T-cell (primary cell): ENCODE data around the gene MORN3. TPM values are rescaled to one million over a fixed set of nuclear protein-coding genes. Genes with fewer than 3 reads are reported as not detected.
A peak's percentile ranks its signal among the peaks of the same experiment; 100 is the strongest.

Source experiments
- ATAC-seq, 4 experiments: fragments of 200-7000 bp in 3 of 4; fragments of 150-1000 bp in 1 of 4; cut with Tn5 transposase; replicated peaks in 1 of 4; 1 replicate in 3 of 4; 2 replicates in 1 of 4; pipeline ENCODE4 v1.10.0; 2021; ENCODE audit warnings: moderate library complexity in 3 of 4, mild to moderate bottlenecking in 2 of 4, moderate number of reproducible peaks in 1 of 4
- CTCF ChIA-PET, 2 donors: fragments of 300-600 bp; sonication (Branson Sonifier 250); formaldehyde crosslinking; loops; one replicate each; lab custom pipeline; 2022; ENCODE audit warnings: antibody characterized with exemption in 2 of 2; lab: Charles Lee
- POLR2A ChIA-PET, 2 donors: fragments of 300-600 bp; sonication (Branson Sonifier 250); formaldehyde crosslinking; loops; one replicate each; lab custom pipeline; 2022; ENCODE audit warnings: antibody characterized with exemption in 2 of 2; lab: Charles Lee
- DNase-seq, 35 experiments: peaks; one replicate each; pipeline versions ENCODE4 v3.0.0 to v3.0.0-alpha.2; 2013 to 2023
- H3K27ac ChIP-seq: one replicate; pipeline ENCODE4 v1.5.1; 2013; ENCODE audit warnings: low read length
- H3K27me3 ChIP-seq, 2 experiments: replicated peaks in 1 of 2; 1 replicate in 1 of 2; 2 replicates in 1 of 2; pipeline versions ENCODE4 v1.6.1 to v1.7.0; 2013; ENCODE audit warnings: low read length in 1 of 2, mixed read lengths in 1 of 2; ENCODE audit not compliant: control insufficient read depth in 2 of 2, insufficient read depth in 2 of 2; ENCODE audit errors: extremely low read depth in 1 of 2
- H3K36me3 ChIP-seq, 2 donors: 1 replicate in 1 of 2; 2 replicates in 1 of 2; pipeline versions ENCODE4 v1.6.1 to v1.7.0; 2013; ENCODE audit warnings: low read length in 1 of 2; ENCODE audit not compliant: control insufficient read depth in 2 of 2, insufficient read depth in 1 of 2; ENCODE audit errors: extremely low read depth in 1 of 2
- H3K4me1 ChIP-seq, 2 experiments: 1 replicate in 1 of 2; 2 replicates in 1 of 2; pipeline versions ENCODE4 v1.6.1 to v1.7.0; 2013; ENCODE audit warnings: low read length in 2 of 2, mixed read lengths in 1 of 2; ENCODE audit not compliant: insufficient read depth in 2 of 2, control insufficient read depth in 1 of 2; ENCODE audit errors: extremely low read depth in 1 of 2
- H3K4me3 ChIP-seq, 2 donors: 1 replicate in 1 of 2; 2 replicates in 1 of 2; pipeline versions ENCODE4 v1.5.1 to v1.7.0; 2013; ENCODE audit warnings: mild to moderate bottlenecking in 2 of 2, low read length in 1 of 2, moderate library complexity in 1 of 2; ENCODE audit not compliant: control insufficient read depth in 1 of 2; ENCODE audit errors: extremely low read depth in 1 of 2
- H3K9me3 ChIP-seq: 2 replicates; pipeline ENCODE4 v1.7.0; 2013
- H3K27ac Mint-ChIP-seq, 2 donors: one replicate each; pipeline ENCODE4 v1.8.0; 2020 to 2021; ENCODE audit warnings: mild to moderate bottlenecking in 2 of 2, mixed read lengths in 2 of 2
- H3K27me3 Mint-ChIP-seq, 2 donors: one replicate each; pipeline ENCODE4 v1.8.0; 2021 to 2022; ENCODE audit warnings: mixed read lengths in 2 of 2
- H3K36me3 Mint-ChIP-seq: one replicate; pipeline ENCODE4 v1.8.0; 2021; ENCODE audit warnings: mixed read lengths
- H3K4me1 Mint-ChIP-seq, 3 donors: one replicate each; pipeline ENCODE4 v1.8.0; 2020 to 2022; ENCODE audit warnings: mixed read lengths in 3 of 3, mild to moderate bottlenecking in 1 of 3
- H3K4me3 Mint-ChIP-seq, 3 donors: one replicate each; pipeline ENCODE4 v1.8.0; 2020 to 2022; ENCODE audit warnings: mild to moderate bottlenecking in 3 of 3, mixed read lengths in 3 of 3, moderate library complexity in 3 of 3
- H3K9me3 Mint-ChIP-seq, 3 donors: one replicate each; pipeline ENCODE4 v1.8.0; 2020 to 2022; ENCODE audit warnings: mixed read lengths in 3 of 3
- WGBS: methylation state at CpG from one replicate; pipeline ENCODE4 v1.1.5; 2013; ENCODE audit warnings: missing lambda C conversion rate; ENCODE audit not compliant: insufficient coverage; 5-methylcytosine and 5-hydroxymethylcytosine counted together
- total RNA-seq, 35 experiments: library from RNA in 6 of 35; stranded (reverse) in 6 of 35; fragments of 120-200 nt in 1 of 35; gene quantifications; one replicate each; pipeline versions ENCODE4 v1.2.1 to v1.2.4 and lab custom pipeline; 2013 to 2026

Gene MORN3
- total RNA-seq, 5 donors from 2014 or later (not counting 1 experiment from before 2014, with no cell fraction given) = 3.9 to 17.6 (median 8.3) TPM

- Histone ChIP-seq H3K4me1 (peaks cover 5 to 22% of the 10 kb centered on the region in 2 experiments), H3K27me3 (no peaks in the 10 kb centered on the region), H3K27ac (no peak overlapping the region), H3K4me3 (peak overlapping the region; percentile 79 to 86), H3K9me3 (no peaks in the 10 kb centered on the region), H3K36me3 (peaks cover 0 to 3% of the 10 kb centered on the region in 2 donors)
- ATAC-seq (no peak), DNase-seq (no peak)
- H3K4me3 Mint-ChIP-seq = peak overlapping the region; percentile 90 to 96 (median 94)
- H3K36me3 Mint-ChIP-seq = no peaks in the 10 kb centered on the region
- WGBS = 18% methylated on average over 8 of the region's 14 CpGs
- ChIA-PET POLR2A (interaction anchor here in 1 of 2 donors (0.5 to 0.8 kb wide), 4 partner anchors 157 to 403 kb away, joined by 3 to 4 read pairs (median 4); no protein-coding TSS in a partner anchor), CTCF (interaction anchor here (0.6 to 3.2 kb wide), 6 partner anchors 27 to 290 kb away, joined by 3 to 9 read pairs (median 4); no protein-coding TSS in a partner anchor)
- peaks cover 10 to 20% (median 14%) of the 10 kb centered on the region in 3 donors for H3K4me1 Mint-ChIP-seq
- H3K27me3 Mint-ChIP-seq = no peaks in the 10 kb centered on the region
- H3K9me3 Mint-ChIP-seq = no peaks in the 10 kb centered on the region
- no peak overlapping the region for H3K27ac Mint-ChIP-seq
These were observed 43.9 kb upstream of the MORN3 start for GRCh38 chr12:121713257-121713777.

- ATAC-seq = peak; percentile 92 to 97 (median 92)
- peak within 1 kb of the TSS; percentile 87 to 89 for H3K27ac Mint-ChIP-seq
- no peaks in the 10 kb centered on the region for H3K9me3 ChIP-seq
- peak within 1 kb of the TSS; percentile 90 to 96 (median 94) for H3K4me3 Mint-ChIP-seq
- peak within 1 kb of the TSS; percentile 72 for H3K27ac ChIP-seq
- H3K4me3 ChIP-seq = peak within 1 kb of the TSS; percentile 86 to 98
- H3K9me3 Mint-ChIP-seq = no peaks in the 10 kb centered on the region
- no peaks in the 10 kb centered on the region for H3K27me3 ChIP-seq
- H3K36me3 ChIP-seq = peaks cover 0 to 3% of the 10 kb centered on the region in 2 donors
- peaks cover 5 to 22% of the 10 kb centered on the region in 2 experiments for H3K4me1 ChIP-seq
- H3K4me1 Mint-ChIP-seq = peaks cover 10 to 20% (median 14%) of the 10 kb centered on the region in 3 donors
- peak; percentile 60 to 91 (median 75) for DNase-seq
- ChIA-PET POLR2A (interaction anchor here (0.6 to 0.8 kb wide), 5 partner anchors 26 to 403 kb away, joined by 3 to 8 read pairs (median 4); no protein-coding TSS in a partner anchor), CTCF (interaction anchor here (0.6 to 3.2 kb wide), 12 partner anchors 11 to 310 kb away, joined by 3 to 9 read pairs (median 3); partner anchors contain the start of gene RHOF (in 1 of the 2))
- WGBS = under 1% methylated on average over 71 of the region's 74 CpGs
- no peaks in the 10 kb centered on the region for H3K27me3 Mint-ChIP-seq
- no peaks in the 10 kb centered on the region for H3K36me3 Mint-ChIP-seq
These were observed 43.2 kb upstream of the MORN3 start, which contains the start of gene TMEM120B for GRCh38 chr12:121712461-121713256. TMEM120B (plus strand) TSS chr12:121712752; CDS start chr12:121712896, 144 bp downstream.

- Mint-ChIP-seq H3K27me3 (no peaks in the 10 kb centered on the region), H3K4me3 (peak overlapping the region; percentile 90 to 96 (median 94)), H3K9me3 (no peaks in the 10 kb centered on the region), H3K4me1 (peaks cover 10 to 20% (median 14%) of the 10 kb centered on the region in 3 donors), H3K36me3 (no peaks in the 10 kb centered on the region), H3K27ac (peak overlapping the region; percentile 87 to 89)
- H3K4me1 ChIP-seq = peaks cover 5 to 22% of the 10 kb centered on the region in 2 experiments
- peak; percentile 38 to 48 (median 42) for ATAC-seq
- 0% methylated on average over 16 of the region's 16 CpGs for WGBS
- no peaks in the 10 kb centered on the region for H3K9me3 ChIP-seq
- H3K27ac ChIP-seq = peak overlapping the region; percentile 72
- no peaks in the 10 kb centered on the region for H3K27me3 ChIP-seq
- H3K4me3 ChIP-seq = peak overlapping the region; percentile 86 to 98
- ChIA-PET CTCF (interaction anchor here (0.6 to 3.2 kb wide), 13 partner anchors 10 to 624 kb away, joined by 3 to 9 read pairs (median 3); partner anchors contain the start of gene RHOF (in 1 of the 2)), POLR2A (interaction anchor here (0.6 to 0.7 kb wide), 2 partner anchors 26 to 180 kb away, joined by 4 to 8 read pairs; no protein-coding TSS in a partner anchor)
- H3K36me3 ChIP-seq = peaks cover 0 to 3% of the 10 kb centered on the region in 2 donors
- peak in 15 of 35 experiments; percentile 0 to 59 (median 15) for DNase-seq
These were observed 42.7 kb upstream of the MORN3 start for GRCh38 chr12:121712190-121712460.

GRCh38 chr12:121711361-121712189, 42.1 kb upstream of the MORN3 start:
- Mint-ChIP-seq H3K4me3 (peak overlapping the region; percentile 90 to 96 (median 94)), H3K27ac (peak overlapping the region; percentile 87 to 89), H3K36me3 (no peaks in the 10 kb centered on the region), H3K27me3 (no peaks in the 10 kb centered on the region), H3K9me3 (no peaks in the 10 kb centered on the region), H3K4me1 (peaks cover 10 to 20% (median 14%) of the 10 kb centered on the region in 3 donors)
- Histone ChIP-seq H3K4me1 (peaks cover 5 to 22% of the 10 kb centered on the region in 2 experiments), H3K9me3 (no peaks in the 10 kb centered on the region), H3K27ac (peak overlapping the region; percentile 72), H3K4me3 (peak overlapping the region; percentile 86 to 98), H3K36me3 (peaks cover 0 to 3% of the 10 kb centered on the region in 2 donors), H3K27me3 (no peaks in the 10 kb centered on the region)
- ChIA-PET POLR2A (interaction anchor here in 1 of 2 donors (0.6 to 0.7 kb wide), 2 partner anchors 25 to 93 kb away, joined by 5 to 8 read pairs; partner anchors contain the start of gene SETD1B), CTCF (interaction anchor here (0.5 to 3.2 kb wide), 14 partner anchors 10 to 1823 kb away, joined by 3 to 9 read pairs (median 4); partner anchors contain the start of gene RHOF (in 1 of the 2))
- peak in 20 of 35 experiments; percentile 2 to 43 (median 16) for DNase-seq
- peak in 2 of 4 experiments; percentile 16 to 25 for ATAC-seq
- WGBS = 64% methylated on average over 9 of the region's 24 CpGs

- DNase-seq = no peak
- H3K36me3 ChIP-seq = no peaks in the 10 kb centered on the region
- 100% methylated on average over 2 of the region's 5 CpGs for WGBS
- peaks cover 5 to 22% of the 10 kb centered on the region in 2 experiments for H3K4me1 ChIP-seq
- Mint-ChIP-seq H3K9me3 (no peaks in the 10 kb centered on the region), H3K27me3 (peaks cover 0 to 4% of the 10 kb centered on the region in 2 donors), H3K4me1 (peaks cover 10 to 18% (median 14%) of the 10 kb centered on the region in 3 donors), H3K36me3 (peaks cover 3% of the 10 kb centered on the region), H3K27ac (no peak overlapping the region), H3K4me3 (no peak overlapping the region)
- CTCF ChIA-PET = no interaction called here
- no peak overlapping the region for H3K27ac ChIP-seq
- POLR2A ChIA-PET = no interaction called here
- peaks cover 0 to 6% of the 10 kb centered on the region in 2 experiments for H3K27me3 ChIP-seq
- ATAC-seq = no peak
- H3K4me3 ChIP-seq = no peak overlapping the region
- no peaks in the 10 kb centered on the region for H3K9me3 ChIP-seq
These were observed 40.1 kb upstream of the MORN3 start for GRCh38 chr12:121709478-121709961.
